RPMI7951 (cell line): ENCODE results near the gene LDAF1. TPM values are rescaled to one million over a fixed set of nuclear protein-coding genes. Genes with fewer than 3 reads are reported as not detected.
"Not testable (repeated sequence)": the region's sequence is repeated elsewhere in the genome, so short reads cannot be mapped to it uniquely, and the experiment has no call there.

Experiments
- DNase-seq: peaks from one replicate; pipeline ENCODE4 v3.0.0-alpha.2; 2012; ENCODE audit warnings: low read depth
- total RNA-seq: library from RNA; depleted of rRNA; stranded (reverse); fragments of >200 nt; shearing (Covaris generic); gene quantifications from 2 replicates; pipeline ENCODE4 v1.2.3, GENCODE V29; 2014

LDAF1 gene
- total RNA-seq, 1 experiment from 2014 or later, result 13.0 TPM

DNA sequence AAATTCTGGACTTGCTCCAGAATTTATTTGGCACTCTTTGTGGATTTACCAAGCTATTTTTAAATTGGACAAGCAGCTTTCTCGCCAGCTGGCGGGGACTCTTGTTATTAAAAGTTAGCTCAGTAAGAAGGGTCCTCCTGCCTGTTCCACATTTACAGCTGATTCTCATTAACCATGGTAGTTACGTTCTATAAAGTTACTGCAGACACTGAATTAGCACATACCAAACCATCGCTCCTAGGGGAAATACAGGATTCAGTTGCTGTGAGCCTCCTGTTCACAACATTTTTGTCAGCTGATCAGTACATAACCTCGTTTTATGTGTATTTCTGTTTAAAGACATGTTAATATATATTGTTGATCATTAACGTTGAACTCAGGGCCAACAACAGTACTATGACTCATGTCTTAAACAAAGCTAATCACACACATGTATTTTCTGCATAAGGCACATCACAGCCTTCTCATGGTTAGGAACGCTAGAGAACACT, 4.2 kb downstream of the LDAF1 start:
- no peak for DNase-seq

- no peak for DNase-seq
Measured at GRCh38 chr16:21163576-21163975, 5.1 kb downstream of the LDAF1 start.

GRCh38 chr16:21164521-21165168, 6.2 kb downstream of the LDAF1 start:
- DNase-seq, result no peak

DNA sequence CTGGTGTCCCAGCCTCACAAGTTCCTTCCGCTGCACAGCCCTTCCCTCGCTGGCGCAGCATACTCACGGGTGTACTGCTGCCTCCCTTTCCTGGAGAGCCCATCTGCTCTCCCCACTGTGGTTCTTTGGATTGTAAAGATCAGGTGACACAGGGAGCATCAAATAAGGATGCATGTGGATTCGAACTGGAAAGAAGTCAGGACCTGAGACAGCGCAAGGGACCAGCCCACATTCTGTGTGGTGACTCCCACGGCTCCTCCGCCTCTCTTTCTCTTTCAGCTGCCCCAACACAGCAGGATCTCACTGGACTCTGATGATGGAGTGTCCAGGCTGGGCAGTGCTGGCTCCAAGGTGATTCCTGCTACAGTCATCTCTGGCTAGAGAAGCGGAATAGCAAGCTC, 8.1 kb downstream of the LDAF1 start:
- peak; percentile 37 for DNase-seq

GRCh38 chr16:21167360-21167759, 8.9 kb downstream of the LDAF1 start:
- DNase-seq, result peak; percentile 96

DNA sequence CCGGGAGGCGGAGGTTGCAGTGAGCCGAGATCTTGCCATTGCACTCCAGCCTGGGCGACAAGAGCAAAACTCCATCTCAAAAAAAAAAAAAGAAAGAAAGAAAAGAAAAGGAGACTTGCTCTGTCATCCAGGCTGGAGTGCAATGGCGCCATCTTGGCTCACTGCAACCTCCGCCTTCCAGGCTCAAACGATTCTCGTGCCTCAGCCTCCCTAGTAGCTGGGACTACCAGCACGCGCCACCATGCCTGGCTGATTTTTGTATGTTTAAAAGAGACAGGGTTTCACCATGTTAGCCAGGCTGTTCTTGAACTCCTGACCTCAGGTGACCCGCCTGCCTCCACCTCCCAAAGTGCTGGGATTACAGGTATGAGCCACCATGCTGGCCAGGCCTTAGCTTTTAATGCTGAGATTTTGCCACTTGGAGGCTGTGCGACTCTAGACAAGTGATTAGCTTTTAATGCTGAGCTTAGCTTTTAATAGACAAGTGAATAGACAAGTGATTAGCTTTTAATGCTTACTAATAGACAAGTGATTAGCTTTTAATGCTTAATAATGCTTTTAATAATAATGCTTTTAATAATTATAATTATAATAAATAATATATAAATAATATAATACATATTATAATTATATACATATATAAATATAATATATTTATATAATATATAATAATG, 9.6 kb downstream of the LDAF1 start:
- DNase-seq, result no peak

GRCh38 chr16:21169249-21169981, 10.9 kb downstream of the LDAF1 start:
- DNase-seq, result peak; percentile 54

DNA sequence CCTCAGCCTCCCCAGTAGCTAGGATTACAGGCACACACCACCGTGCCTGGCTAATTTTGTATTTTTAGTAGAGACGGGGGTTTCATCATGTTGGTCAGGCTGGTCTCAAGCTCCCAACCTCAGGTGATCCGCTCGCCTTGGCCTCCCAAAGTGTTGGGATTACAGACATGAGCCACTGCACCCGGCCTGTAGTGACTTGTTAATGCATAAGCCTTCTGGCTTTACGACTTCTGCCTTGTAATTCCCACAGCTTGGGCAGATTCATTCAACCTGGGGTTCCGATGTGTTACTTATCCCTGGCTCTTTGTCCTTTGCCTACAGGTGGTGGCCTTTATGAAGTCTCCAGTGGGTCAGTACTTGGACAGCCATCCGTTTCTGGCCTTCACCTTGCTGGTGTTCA, 11.6 kb downstream of the LDAF1 start:
- DNase-seq, result not testable (repeated sequence)

GRCh38 chr16:21172650-21173049, 14.2 kb downstream of the LDAF1 start:
- no peak for DNase-seq

- DNase-seq, result no peak
Measured at GRCh38 chr16:21175397-21175796, 16.9 kb downstream of the LDAF1 start.

DNA sequence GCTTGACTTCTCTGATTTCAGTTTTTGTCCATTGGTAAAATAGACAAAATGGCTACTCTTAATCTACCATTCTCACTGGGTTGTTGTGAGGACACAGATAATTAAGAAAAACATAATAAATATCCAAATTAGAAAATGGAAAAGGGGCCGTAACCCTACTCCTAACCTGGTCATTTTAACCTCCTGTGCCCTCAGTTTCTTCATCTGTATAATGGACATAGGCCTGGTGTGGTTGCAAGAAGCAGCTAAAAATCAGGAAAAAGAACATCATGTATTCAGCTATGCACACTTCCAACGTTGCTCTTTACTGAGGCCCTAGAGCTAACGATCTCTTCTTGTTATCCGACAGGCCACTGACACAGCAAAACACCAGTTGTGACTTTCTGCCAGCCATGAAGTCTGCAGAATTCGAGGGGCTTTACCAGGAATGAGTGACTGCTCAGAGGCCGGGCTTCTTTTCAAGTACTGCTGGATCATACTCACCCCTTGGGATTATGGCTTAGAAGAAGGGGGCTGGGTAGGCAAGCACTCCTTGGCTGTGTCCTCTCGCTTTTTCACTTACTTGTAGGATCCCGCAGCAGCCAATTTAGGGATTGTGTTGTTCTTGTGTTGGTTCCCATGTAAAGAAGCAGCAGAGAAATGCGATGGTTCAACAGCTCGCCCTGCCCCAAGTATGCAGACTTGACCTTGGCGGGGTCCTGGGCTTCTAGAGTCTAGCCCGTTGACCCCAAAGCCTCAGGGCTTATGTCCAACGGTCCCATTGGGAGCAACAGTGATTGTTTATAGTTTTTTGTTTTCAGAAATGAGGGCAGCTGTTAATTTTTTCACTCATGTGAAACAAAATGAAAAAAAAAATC, 20.9 kb downstream of the LDAF1 start:
- no peak for DNase-seq

DNA sequence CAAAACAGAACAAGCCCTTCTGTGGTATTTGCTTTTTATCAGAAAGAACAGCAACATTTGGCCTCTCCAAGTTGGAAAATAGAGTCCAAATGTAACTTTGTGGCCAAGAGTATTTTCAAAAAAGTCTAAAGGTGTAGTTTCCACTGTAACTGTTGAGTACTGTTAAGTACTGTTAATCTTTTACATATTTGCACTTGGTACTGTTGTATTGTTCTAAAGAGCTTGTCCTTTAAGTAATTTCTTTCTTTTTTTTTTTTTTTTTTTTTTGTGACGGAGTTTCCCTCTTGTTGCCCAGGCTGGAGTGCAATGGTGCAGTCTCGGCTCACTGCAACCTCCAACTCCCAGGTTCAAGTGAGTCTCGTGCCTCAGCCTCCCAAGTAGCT, 21.5 kb downstream of the LDAF1 start:
- DNase-seq, result no peak

DNA sequence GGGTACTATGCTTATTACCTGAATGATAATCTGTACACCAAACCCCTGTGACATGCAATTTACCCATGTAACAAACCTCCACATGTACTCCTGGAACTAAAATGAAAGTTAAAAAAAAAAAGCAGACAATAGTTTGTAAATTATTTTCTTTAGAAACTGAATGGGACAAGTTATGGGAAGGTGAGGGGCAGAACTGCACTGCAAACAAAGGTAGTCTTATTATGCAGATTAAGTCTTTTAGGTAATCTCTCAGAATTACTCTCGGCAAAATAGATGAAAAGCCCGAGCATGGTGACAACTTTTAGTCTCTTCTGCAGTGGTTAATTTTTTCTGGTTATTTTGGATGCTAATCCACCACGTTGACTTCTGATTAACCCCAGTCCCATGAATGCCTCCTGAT, 25.5 kb downstream of the LDAF1 start:
- DNase-seq, result no peak

DNA sequence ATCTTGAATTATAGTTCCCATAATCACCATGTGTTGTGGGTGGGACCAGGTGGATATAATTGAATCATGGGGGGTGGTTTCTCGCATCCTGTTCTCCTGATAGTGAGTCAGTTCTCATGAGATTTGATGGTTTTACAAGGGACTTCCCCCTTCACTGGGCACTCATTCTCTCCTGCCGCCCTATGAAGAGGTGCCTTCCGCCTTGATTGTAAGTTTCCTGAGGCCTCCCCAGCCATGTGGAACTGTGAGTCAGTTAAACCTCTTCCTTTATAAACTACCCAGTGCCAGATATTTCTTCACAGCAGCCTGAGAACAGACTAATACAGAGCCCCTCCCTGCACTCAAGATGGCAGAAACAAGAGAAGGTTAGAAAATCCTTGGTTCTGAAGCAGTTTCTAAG, 26.4 kb downstream of the LDAF1 start:
- peak; percentile 45 for DNase-seq

DNA sequence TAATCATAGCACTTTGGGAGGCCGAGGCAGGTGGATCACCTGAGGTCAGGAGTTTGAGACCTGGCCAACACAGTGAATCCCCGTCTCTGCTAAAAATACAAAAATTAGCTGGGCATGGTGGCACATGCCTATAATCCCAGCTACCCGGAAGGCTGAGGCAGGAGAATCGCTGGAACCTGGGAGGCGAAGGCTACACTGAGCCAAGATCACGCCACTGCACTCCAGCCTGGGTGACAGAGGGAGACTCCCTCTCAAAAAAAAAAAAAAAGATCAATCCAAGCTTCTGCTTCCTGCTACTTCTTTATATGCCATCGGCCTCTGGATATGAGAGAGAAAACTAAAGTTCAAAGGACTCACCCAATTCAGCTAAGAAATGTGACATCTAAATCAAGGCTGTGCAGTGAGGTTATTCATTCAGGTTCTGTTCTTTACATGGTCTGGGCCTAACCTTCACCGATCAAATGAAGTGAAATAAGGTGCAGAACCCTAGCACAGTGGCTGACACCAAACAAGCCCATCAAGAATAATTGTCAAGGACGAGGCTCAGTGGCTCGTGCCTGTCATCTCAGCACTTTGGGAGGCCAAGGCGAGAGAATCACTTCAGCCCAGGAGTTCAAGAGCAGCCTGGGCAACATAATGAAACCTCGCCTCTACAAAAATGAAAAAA, 27.3 kb downstream of the LDAF1 start:
- no peak for DNase-seq

GRCh38 chr16:21186326-21186691, 27.8 kb downstream of the LDAF1 start:
- peak; percentile 47 for DNase-seq

DNA sequence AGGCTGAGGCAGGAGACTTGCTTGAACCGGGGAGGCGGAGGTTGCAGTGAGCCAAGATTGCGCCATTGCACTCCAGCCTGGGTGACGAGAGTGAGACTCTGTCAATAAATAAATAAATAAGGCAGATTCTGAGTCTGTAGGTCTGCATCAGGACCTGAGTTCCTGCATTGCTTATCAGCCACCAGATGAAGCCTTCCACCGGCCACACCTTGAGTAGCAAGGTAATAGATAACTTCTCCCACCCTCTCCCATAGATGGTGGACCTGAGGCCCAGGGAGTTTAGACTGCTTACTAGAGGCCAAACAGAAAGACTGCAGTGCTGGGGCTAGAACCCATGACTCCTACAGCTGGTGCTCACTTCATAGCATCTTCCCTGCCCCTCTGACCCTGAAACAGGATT, 30.8 kb downstream of the LDAF1 start:
- no peak for DNase-seq

- DNase-seq, result no peak
Measured at GRCh38 chr16:21190013-21190412, 31.5 kb downstream of the LDAF1 start.

GRCh38 chr16:21190599-21190998, 32.1 kb downstream of the LDAF1 start:
- peak; percentile 65 for DNase-seq

DNA sequence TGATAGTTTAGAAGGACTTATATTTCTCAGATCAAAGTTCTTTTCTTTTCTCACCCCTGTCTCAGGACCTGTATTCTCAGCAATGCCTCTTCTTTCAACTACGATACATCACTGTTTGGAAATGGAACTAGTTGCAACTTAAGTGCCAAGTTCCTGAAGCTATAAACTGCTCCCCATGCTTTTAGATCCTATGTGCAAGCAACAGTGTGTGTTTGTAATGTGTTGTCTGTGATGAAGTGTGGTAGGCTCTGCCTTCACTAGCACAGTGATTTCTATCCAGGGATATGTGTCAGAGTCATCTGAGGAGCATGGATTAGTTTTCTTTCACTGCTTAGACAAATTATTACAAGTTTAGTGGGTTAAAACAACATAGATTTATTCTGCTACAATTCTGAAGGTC, 34.5 kb downstream of the LDAF1 start:
- no peak for DNase-seq

- DNase-seq, result peak; percentile 4
Measured at GRCh38 chr16:21194771-21195301, 36.4 kb downstream of the LDAF1 start.
